ENCODE data around the gene ITPK1.
A peak's percentile ranks its signal among the peaks of the same experiment; 100 is the strongest.

ITPK1 gene

DNA sequence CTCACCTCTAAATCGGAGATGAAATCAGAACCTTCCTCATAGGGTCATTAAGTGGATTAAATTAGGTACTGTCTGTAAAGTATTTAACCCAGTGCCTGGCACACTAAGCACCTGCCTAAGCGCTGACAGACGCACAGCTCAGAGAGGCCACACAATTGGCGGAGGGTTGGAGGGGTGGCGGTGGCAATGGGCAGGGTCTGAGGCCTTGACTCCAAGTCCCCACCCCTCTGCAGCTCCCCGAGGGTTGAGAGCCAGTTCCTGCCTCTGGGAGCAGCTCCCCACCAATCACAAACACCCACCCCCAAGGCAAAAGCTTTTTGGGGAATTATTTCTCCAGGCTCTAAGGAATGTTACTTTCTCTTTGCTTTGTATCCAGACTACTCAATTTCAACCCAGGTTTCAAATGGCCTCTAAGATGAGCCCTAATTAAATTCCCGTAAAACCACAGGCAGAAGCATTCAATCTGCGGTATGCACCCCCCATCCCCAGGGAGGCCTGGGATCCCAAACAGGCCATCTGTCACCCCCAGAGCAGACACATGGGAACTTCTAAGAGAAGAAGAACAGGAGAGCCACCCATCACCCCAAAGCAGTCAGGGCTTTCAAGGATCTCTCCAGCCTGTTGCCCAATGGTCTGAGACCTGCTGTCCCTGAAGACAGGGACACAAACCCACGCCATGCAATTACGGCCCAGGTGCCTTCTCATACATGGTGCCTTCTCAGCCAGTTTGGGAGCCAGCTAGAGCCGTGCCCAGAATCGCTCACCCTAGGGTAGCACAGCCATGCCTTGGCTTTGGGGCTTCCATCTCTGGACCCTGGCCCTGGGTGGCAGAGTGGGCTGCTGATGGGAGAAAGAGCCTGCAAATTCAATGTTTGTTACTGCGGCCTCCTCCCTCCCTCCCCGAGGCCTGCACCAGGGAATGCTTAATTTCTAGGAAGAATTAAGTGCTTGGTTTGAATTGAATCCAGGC is 126.7 kb downstream of the ITPK1 start:
- no peak for DNase-seq (ENCODE audit: low spot score)

DNA sequence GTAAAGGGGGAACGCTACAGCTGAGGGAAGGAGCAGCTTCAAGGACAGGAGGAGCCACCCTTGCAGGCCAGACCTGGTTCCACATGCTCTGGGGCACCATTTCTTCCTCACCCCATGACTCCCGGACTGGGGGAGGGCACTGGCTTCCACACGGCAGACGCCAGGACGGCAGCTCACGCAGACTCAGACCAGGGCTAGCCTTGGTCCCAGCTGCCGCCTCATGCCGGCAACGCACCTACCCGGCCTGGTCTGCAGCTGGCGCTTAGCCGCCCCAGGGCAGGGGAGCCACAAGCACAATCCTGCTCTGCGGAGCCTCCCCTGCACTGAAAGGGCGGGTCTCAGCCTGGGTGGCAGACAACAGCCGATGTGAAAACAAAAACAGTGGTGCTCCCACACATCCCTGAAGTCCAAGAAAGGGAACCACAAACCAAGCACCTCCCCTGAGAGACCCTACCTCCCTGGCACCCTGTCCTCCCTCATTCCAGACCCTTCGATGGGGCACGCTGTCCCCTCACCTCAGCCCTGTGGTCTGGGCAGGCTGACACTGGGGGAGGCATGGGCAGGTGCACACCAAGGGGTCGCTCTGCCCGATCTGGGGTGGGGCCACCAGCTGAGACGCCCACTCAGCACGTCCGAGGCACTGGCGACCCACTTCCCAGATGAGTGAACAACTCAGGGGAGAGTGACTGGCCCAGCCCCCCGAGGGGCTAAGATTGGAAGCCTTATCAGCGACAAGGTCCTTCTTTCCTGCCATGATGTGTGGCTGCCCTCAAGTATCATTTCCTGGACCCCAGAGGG is 127.8 kb downstream of the ITPK1 start:
- DNase-seq (ENCODE audit: low spot score): no peak

DNA sequence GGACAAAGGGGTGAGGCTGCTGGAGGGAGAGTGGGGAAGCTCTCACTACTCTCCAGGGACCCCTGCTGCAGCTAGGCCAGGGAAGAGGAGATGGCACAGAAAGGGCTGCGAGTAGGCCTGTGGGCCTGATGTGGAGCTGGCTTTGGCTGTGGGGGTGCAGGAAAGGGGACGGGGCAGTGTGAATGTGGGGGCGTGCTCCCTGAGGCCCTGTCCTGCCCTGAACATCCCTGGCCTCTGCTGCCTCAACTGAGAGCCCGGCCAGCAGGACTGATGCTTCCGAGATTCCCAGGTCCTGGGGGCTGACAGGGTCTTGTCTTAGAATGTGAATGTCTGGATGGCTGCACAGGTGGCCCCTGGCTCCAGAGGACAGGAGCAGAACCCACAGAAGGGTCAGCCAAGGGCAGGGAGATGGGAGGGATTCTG is 128.6 kb downstream of the ITPK1 start:
- DNase-seq (ENCODE audit: low spot score): no peak

DNA sequence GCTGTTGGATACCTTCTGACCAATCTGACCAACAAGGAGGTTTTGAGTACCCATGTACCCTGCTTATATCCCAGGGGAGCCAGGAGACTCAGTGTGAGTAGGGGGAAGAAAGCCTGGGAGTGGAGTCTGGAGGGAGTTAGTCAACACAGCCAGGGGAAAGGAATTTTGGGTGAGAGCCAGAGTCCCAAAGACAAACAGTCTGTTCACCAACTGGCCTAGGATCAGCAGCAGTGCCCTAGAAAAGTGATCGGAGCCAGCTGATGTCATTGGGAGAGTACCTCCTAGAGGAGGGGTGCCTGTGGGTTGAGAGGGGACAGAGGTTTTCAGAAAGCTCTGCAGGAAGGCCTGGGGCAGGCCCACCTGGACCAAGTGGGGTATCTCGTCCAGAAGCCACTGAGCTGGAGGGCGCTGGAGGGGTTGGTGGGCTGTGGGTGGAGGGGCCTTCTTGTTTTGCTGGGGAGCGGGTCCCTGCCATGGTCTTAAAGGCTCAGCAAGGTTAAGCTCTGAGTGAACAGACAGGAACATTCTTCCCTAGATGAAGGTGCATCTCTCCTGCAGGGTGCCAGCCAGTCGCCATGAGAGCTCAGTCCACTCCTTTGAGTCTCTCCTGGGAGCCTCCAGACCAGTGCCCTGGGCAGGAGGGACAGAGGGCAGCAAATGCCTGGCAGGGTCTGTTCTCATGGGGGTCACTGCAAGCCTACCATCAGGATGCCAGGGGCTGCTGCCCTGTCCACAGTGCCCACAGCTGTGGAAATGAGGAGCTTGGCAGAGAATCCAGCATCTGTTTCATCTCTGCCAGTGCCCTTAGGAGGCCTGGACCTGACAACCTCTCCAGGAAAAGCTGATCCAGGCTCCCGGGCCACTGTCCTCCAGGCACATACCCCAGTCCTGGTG is 129.2 kb downstream of the ITPK1 start:
- DNase-seq (ENCODE audit: low spot score): no peak

DNA sequence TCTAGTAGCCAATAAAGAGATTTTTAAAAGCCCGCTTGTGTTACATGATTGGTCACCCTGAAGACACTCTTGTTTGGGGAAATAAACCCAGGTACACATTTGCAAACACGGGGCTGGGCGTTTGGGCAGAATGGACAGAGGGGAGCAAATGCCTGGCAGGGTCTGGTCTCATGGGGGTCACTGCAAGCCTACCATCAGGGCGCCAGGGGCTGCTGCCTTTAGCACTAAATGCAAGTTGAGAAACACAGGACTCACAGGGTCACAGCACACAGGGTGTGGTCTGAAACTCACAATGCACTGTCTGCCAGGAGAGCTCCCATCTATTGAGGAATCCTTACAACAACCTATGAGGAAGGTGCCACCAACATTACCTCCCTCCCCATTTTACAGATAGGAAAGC is 130.2 kb downstream of the ITPK1 start:
- DNase-seq (ENCODE audit: low spot score): no peak

DNA sequence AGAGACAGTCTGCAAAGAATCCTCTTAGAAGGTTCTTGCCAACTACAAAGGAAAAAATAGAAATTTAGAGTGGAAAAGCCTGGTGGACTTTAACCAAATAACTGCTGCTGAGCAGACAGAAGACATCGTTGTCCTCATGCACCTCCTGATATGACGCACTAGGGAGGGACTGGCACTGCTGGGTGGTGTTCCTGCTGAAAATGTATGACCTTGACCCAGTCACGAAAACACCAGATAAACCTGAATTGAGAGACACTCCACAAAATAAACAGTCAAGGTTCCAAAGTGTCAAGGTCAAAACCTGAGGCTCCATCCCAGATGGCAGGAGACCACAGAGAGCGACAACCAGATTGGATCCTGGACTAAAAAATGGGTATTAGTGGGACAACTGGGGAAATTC is 130.8 kb downstream of the ITPK1 start:
- DNase-seq (ENCODE audit: low spot score): no peak

DNA sequence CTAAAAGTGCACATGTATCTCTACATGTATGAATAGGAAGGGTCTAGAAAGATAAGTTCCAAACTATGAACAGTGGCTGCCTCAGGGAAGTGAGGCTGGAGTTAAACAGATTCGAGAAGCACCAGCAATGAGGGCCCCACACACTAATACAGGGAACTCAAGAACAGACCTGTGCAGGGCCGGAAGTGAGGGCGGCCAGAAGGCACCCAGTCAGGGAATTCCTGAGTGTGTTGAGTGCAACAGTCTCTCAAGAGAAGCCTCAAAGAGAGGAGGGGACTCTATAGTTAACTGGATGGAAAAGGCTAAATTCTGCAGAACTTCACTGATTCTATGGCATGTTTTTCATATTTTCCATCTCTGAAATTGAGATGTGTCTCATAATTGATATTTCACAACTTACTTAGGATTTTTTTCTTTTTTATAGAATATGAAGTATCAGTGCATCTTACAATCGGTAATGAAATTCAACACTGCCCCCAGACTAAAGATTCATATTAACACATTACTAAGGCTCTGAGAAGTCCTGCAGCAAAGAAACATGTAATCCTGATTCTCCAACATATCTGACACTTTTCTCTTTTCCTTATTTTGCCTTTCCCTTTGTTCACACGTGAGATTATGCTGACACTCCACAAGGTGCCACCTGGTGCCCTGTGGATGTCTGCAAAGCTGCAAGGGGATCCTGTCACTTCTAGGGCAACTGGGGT is 131.5 kb downstream of the ITPK1 start:
- DNase-seq (ENCODE audit: low spot score): no peak

DNA sequence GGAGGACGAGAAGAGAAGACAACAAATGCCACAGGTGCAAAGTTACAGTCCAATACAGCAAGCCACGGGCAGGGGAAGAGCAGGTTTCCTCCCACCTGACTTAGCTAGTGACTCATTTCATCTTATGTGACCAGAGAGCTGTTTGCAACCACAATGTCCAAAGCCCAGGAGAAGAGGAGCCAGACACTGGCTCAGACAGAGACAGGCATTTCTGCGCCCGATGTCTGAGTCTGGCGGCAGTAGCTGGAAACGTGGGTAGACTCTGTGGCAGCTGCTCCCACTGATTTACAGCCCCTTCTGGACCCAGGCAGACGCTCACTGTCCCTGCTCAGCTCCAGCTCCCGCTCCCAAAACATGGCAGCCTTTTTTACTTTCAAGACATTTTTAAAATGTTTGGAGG is 132.8 kb downstream of the ITPK1 start:
- DNase-seq (ENCODE audit: low spot score): no peak

DNA sequence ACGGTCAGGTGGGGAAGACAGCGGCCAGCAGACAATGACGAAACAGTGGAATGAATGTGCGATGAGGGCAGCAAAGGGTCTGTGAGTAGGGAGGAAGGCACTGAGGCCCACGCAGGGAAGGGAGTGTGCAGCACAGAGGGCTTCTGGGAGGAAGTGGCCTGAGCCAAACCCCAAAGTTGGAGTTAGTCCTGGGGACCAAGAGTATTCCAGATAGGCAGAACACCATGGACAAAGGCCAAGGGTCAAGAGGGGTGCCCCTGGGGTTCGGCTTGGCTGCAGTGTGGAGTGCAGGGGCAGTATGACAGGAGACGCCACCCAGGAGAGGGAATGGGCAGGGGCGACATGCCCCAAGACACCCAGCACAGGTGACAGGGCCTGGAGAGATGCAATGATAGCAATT is 134.0 kb downstream of the ITPK1 start:
- DNase-seq (ENCODE audit: low spot score): no peak

DNA sequence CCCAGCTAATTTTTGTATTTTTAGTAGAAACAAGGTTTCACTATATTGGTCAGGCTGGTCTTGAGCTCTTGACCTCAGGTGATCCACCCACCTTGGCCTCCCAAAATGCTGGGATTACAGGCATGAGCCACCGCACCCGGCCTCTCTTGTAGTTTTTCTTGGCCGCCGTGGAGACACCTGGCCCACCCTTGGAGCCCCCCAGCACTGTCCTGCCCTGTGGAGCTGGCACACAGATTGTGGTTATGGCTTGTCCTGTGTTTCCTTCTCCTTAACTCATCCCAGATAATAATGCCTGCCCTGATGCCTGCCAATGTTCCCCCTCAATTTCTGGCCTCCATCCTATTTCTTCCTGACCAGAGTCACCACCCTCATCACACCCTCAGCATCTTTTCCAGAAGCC is 134.9 kb downstream of the ITPK1 start:
- DNase-seq (ENCODE audit: low spot score): no peak

DNA sequence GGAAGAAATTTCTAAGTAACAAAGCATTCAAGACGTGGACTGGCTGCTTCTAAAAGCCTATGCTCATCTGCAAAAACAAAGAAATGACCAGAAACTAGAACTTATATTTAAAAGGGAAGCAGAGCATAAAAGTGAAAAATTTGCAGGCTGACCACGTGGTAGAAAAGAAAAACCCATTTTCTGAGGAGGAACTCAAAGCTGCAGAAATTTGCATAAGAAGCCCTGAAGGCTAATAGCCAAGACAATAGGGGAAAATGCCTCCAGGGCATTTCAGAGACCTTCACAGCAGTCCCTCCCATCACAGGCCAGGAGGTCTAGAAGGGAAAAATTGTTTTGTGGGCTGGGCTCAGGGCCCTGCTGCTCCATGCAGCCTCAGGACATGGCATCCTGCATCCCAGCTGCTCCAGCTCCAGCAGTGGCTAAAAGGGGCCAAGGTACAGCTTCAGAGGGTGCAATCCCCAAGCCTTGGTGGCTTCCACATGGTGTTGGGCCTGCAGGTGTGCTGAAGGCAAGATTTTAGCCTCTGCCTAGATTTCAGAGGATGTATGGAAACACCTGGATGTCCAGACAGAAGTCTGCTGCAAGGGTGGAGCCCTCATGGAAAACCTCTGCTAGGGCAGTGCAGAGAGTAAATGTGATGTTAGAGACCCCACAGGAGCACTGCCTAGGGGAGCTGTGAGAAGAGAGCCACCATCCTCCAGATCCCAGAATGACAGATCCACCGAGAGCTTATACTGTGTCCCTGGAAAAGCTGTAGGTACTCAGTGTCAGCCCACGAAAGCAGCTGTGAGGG is 137.3 kb downstream of the ITPK1 start:
- DNase-seq (ENCODE audit: low spot score): no peak

DNA sequence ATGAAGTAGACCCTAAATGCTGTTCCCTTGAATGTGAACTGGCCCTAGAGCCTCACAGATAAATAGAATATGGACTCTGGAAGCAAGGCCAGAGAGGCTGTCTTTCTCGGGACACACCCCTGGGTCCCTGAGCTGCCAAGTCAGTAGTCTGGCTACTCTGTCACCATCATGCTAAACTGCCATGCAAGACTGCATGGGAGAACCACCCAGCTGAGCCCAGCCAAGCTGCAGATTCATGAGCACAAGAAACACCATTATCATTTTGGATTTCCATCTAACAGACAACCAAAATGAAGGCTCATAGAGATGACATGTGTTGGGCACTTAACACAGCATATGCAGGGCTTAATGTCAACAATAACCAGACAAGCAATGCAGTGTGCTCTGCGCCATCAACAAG is 139.5 kb downstream of the ITPK1 start:
- no peak for DNase-seq (ENCODE audit: low spot score)

DNA sequence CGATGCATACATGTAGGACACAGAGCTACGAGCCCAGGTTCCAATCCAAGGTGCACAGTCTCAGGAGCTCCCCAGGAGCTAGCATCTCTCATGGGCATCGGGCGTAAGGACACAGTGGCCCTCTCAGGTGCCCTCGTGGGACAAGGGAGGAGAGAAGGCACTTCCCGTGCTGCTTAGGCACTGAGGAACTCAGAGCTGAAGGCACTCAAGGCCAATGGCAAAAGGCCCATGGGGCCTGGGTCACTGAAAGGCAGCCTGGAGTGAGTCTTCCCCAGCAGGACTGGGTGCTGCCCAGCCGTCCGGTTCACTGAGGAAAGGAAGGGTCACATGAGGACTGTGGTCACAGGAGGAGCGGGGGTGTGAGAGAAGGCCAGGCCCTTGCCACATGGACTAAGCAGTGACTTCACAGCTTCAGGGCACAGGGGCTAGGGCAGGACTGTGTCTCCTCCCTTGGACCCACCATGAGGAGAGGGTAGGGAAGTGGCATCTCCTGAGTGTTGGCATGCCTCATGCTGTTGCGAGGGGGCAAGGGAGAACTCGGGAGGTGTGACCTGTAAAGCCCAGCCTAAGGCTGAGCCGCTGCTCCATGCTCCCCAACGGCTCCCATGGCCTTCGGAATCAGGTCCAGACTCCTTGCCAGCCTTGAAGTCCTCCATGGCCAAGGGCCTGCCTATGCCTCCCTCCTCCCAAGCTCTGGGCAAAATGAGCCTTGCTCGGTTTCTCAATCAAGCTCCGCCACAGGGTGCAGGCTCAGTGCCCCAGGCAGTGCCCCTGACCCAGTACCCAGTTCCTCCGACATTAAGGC is 141.0 kb downstream of the ITPK1 start:
- no peak for DNase-seq (ENCODE audit: low spot score)

DNA sequence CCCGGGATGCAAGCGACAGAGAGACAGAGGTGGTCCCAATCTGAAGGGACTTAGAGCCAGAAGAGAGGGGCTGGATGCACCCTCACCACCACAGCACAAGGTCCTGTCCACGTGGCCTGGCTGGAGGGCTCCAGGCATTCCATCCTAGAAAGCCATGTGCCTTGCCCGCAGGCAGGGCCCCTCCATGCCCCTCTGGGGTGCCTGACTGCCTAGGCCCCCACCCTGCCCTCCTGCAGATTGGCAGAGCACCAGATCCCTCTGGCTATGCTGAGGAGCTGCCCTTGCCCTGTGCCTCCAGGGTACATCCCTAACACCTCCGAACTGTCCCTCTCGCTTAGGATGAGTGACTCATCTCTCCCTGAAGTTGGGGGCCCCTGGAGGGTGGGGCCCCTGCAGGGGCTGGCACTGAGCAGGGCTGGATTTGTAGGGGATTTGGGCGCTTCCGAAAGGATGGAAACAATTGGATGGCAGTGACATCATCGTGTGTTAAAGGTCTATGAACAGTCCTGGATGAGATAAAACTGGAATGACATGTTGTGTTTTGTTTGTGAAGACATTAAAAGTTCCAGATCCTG is 141.8 kb downstream of the ITPK1 start:
- no peak for DNase-seq (ENCODE audit: low spot score)

DNA sequence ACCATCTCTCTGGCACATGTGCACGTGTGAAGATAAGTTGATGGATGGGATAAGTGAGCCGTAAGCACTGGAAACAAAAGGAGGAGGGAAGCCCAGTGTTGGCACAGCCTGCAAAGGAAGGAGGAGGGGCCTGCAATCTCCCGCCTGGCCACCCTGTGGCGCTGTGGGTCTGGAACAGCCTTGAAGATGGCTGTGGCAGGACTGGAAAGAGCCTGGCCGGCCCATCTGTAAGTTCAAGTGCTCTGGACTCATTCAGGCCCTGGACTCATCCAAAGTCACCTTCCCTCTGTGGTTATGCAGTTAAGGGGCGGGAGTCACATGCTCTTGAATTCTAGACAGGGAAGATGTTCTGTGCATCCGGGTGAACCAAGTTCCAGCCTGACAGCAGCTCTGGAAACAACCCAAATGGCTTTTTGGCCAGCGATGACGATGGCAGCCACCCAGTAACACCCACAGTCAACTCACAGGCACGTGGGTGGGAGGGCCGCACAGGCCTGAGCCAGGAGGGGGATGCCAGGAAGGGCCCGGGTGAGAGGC is 142.4 kb downstream of the ITPK1 start:
- peak; percentile 81 for DNase-seq (ENCODE audit: low spot score)

DNA sequence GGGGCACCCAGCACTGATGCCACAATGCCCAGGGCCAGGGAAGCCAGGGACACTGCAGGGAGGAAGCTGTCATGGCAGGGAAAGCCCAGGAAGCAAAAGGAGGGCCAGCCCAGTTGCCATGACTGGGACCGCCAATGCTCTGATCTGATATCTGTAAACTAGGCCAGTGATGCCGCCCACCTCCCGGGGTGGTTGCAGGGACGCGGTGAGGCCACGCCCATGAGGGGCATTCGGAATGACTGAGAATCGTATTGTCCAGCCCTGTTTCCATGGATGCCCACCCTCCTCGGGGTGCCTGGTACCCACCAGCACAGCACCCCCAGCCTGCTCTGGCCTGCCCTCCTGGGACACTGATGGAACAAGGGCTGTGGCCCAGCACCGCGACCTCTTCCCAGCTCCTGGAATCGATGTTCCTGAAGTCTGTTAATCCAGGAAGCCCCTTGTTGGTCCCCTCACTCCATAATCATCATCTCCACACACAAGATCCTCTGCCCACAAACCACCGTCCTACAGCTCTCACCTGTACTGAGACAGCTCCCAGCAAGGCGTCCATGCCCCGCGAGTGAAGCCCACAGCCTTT is 144.0 kb downstream of the ITPK1 start:
- DNase-seq (ENCODE audit: low spot score): no peak

DNA sequence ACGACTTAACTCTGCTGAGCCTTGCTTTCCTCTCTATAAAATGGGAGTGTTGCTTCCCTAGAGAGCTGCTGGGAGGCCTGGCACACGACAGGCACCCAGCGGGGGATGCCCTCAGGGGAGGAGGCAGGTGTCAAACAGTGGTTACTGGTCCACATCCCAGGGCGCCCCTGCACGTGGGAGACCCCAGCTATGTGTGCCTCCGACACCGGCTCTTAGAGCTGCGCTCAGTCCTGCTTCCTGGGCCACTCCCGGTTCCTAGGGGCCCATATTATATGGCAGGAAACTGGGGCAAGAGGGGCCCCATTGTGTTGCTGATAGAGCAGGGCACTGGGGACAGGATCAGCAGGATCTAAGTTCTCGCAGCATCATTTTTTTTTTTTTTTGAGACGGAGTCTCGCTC is 145.5 kb downstream of the ITPK1 start:
- no peak for DNase-seq (ENCODE audit: low spot score)

DNA sequence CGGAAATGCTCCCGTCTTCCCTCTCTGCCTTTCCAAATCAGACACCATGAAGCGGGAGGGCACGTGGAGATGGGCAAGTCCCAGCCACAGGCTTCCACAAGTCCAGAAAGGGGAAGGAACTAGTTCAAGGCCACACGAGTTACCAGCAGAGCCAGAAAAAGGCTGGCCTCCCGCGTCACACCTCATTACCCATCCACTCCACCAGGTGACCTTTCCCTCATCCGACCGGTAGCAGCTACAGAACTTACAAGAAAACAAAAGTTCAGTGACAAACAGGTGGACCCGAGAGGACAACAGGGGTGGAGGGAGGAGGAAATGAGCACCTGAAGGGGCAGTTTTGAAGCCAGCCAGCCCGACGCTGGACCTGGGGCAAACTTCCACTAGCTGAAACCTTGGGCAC is 145.9 kb downstream of the ITPK1 start:
- DNase-seq (ENCODE audit: low spot score): no peak

DNA sequence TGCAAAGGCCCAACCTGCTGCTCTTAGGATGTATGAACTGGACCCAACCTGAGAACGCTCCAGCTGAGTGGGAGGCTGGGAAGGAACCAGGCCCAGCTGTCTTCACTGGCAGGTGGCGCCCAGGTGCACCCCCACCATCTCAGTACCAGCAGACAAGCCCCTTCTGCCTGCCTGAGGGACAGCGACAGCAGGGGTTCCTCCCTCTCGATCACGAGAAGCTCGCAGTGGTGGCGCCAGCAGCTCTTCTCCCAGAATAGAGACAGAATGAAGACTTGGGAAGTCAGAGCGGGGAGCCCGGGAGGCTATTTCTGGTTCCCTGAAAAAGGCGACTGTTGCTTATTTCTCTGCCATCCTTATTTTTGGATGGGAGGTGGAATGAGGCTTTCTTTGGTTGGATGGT is 146.3 kb downstream of the ITPK1 start:
- DNase-seq (ENCODE audit: low spot score): no peak
